Left ventricle myocardium inferior (tissue), 1 donor: ENCODE measurements around the gene STEAP3. TPM values are rescaled to one million over a fixed set of nuclear protein-coding genes. Genes with fewer than 3 reads are reported as not detected.

Experiments
- DNase-seq: peaks from one replicate; pipeline ENCODE4 v3.0.0-alpha.2; 2020
- H3K27ac ChIP-seq: fragments of 200-600 bp; replicated peaks from 2 replicates; pipeline ENCODE4 v1.8.0; 2021
- H3K27me3 ChIP-seq: fragments of 200-600 bp; 2 replicates; pipeline ENCODE4 v1.8.0; 2021; ENCODE audit warnings: low read depth
- H3K36me3 ChIP-seq: fragments of 200-600 bp; 2 replicates; pipeline ENCODE4 v1.8.0; 2021
- H3K4me1 ChIP-seq: fragments of 200-600 bp; 2 replicates; pipeline ENCODE4 v1.8.0; 2021
- H3K4me3 ChIP-seq: fragments of 200-600 bp; 2 replicates; pipeline ENCODE4 v1.8.0; 2021; ENCODE audit warnings: mild to moderate bottlenecking, moderate library complexity
- H3K9me3 ChIP-seq: fragments of 200-600 bp; replicated peaks from 2 replicates; pipeline ENCODE4 v1.8.0; 2021
- intact Hi-C: fragments of 100-400 bp; cut with micrococcal nuclease; formaldehyde crosslinking; loops from one replicate; pipeline ENCODE4 v1.11.0; 2022
- total RNA-seq: library from RNA; stranded (reverse); fragmentation: NEBNext Ultra II Directional; extraction: Animal tissue kit (Norgen Biotek cat#: 25700); gene quantifications from one replicate; pipeline ENCODE4 v1.2.1, GENCODE V29; 2021
- TF ChIP-seq, protein P1 (sequence below): fragments of 200-600 bp; IDR thresholded peaks from 2 replicates; pipeline ENCODE4 v1.8.0; 2021; ENCODE audit warnings: antibody characterized with exemption, mild to moderate bottlenecking, borderline replicate concordance
- donor health status: DM: no; HTN: yes; CAD: no; lungs with severe emphysema.

Gene STEAP3
- total RNA-seq, 1 donor from 2014 or later = 7.1 TPM

DNA sequence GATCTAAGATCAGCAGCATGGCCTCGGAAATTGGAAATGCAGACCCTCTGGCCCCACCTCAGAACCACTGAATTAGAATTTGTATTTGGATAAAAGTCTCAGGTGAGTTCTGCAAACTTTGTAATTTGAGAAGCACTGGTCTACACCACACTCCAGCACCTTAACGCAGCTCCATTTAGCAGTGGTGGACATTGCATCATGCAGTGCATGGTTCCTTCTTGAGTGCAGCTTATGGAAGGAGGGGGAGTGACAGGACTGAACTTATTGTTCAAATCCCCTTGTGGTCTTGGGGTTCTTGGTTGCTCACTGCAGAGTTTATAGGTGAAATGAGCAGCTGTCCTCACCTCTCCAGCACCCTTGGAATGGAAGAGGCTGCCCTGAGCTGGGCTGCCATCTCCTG lies 17.4 kb upstream of the STEAP3 start:
- H3K27ac ChIP-seq = no peak overlapping the region
- no peaks in the 10 kb centered on the region for H3K9me3 ChIP-seq
- peaks cover 31% of the 10 kb centered on the region for H3K27me3 ChIP-seq
- no peaks in the 10 kb centered on the region for H3K36me3 ChIP-seq
- no peak overlapping the region for H3K4me3 ChIP-seq
- TF ChIP-seq, protein P1, sequence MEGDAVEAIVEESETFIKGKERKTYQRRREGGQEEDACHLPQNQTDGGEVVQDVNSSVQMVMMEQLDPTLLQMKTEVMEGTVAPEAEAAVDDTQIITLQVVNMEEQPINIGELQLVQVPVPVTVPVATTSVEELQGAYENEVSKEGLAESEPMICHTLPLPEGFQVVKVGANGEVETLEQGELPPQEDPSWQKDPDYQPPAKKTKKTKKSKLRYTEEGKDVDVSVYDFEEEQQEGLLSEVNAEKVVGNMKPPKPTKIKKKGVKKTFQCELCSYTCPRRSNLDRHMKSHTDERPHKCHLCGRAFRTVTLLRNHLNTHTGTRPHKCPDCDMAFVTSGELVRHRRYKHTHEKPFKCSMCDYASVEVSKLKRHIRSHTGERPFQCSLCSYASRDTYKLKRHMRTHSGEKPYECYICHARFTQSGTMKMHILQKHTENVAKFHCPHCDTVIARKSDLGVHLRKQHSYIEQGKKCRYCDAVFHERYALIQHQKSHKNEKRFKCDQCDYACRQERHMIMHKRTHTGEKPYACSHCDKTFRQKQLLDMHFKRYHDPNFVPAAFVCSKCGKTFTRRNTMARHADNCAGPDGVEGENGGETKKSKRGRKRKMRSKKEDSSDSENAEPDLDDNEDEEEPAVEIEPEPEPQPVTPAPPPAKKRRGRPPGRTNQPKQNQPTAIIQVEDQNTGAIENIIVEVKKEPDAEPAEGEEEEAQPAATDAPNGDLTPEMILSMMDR = no peak
- no peaks in the 10 kb centered on the region for H3K4me1 ChIP-seq
- no peak for DNase-seq
- intact Hi-C loops = no loop called here

DNA sequence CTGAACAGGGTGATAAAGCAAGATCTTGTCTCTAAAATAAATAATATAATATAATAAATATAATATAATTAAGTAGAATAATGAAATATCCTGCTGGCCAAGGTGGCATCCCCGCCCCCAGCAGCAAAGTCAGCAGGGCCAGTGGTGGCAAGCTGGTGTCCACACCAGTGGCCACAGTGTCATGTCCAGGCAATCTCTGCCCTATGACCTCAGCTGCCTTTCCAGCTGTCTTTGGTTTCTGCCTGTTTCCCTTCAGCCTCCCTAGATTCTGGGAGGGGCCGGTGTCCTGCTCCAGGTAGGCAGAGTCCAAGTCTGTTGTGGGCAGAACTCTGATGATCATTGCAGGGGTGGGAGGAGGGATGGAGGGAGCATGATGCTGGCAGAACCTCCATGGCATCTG lies 16.2 kb upstream of the STEAP3 start:
- no peaks in the 10 kb centered on the region for H3K4me1 ChIP-seq
- DNase-seq = no peak
- no peak overlapping the region for H3K27ac ChIP-seq
- H3K4me3 ChIP-seq = no peak overlapping the region
- peaks cover 28% of the 10 kb centered on the region for H3K27me3 ChIP-seq
- H3K36me3 ChIP-seq = no peaks in the 10 kb centered on the region
- intact Hi-C loops = no loop called here
- H3K9me3 ChIP-seq = no peaks in the 10 kb centered on the region
- TF ChIP-seq, protein P1 = no peak

DNA sequence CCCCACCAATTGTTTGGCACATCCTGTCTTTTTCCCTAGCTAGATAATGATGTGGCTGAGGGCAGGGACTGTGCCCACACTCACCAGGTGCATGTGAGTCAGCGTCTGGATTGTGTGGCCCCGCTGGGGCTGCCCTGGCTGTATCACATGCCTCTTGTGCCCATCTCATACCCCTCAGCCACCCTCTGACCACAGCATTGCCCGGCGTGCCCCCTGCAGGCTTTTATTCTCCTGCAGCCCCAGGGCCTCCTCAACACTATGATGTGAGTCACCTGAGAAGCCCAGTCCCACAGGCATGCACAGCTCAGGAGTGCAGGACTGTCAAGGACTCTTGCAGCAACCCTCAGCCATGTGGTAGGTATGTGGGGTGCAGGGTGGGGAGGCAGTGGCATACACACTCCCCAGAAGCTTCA lies 14.8 kb upstream of the STEAP3 start:
- intact Hi-C loops = no loop called here
- H3K27me3 ChIP-seq = peaks cover 28% of the 10 kb centered on the region
- TF ChIP-seq, protein P1 = no peak
- H3K27ac ChIP-seq = no peak overlapping the region
- no peaks in the 10 kb centered on the region for H3K9me3 ChIP-seq
- no peaks in the 10 kb centered on the region for H3K4me1 ChIP-seq
- DNase-seq = no peak
- no peaks in the 10 kb centered on the region for H3K36me3 ChIP-seq
- no peak overlapping the region for H3K4me3 ChIP-seq

DNA sequence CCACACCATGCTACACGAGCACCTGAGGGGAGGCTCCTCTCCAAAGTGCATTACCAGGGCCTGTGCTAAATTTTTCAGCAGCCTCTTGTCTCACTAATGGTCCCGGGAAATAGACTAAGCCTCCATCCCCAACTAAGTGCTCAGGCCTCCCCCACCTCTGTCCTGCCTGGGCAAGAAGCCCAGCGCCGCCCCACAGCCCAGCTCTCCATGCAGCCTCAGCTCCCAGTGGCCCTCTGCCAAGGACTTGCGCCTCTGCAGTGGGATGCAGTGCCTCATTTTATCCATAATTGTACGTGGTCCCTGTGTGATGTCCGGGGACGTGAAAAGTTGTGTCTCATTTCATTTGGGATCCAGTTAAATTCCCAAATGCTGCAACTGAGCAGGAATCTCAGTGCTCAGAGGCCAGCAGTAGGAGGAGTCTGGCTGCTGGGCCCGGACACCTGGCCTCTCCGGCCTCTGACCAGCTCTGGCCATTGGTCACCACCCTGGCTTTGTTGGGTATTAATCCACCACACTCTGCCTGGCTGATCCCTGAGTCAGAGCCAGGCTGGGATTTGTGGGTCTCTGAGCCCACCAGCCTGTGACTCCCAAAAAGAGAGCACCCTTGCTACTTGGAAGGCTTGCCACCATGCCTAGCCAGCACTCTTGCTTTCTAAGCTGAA lies 11.4 kb upstream of the STEAP3 start:
- H3K9me3 ChIP-seq = no peaks in the 10 kb centered on the region
- DNase-seq = no peak
- H3K4me3 ChIP-seq = no peak overlapping the region
- H3K4me1 ChIP-seq = no peaks in the 10 kb centered on the region
- intact Hi-C loops = no loop called here
- TF ChIP-seq, protein P1 = no peak
- H3K36me3 ChIP-seq = no peaks in the 10 kb centered on the region
- H3K27ac ChIP-seq = no peak overlapping the region
- H3K27me3 ChIP-seq = peaks cover 21% of the 10 kb centered on the region

DNA sequence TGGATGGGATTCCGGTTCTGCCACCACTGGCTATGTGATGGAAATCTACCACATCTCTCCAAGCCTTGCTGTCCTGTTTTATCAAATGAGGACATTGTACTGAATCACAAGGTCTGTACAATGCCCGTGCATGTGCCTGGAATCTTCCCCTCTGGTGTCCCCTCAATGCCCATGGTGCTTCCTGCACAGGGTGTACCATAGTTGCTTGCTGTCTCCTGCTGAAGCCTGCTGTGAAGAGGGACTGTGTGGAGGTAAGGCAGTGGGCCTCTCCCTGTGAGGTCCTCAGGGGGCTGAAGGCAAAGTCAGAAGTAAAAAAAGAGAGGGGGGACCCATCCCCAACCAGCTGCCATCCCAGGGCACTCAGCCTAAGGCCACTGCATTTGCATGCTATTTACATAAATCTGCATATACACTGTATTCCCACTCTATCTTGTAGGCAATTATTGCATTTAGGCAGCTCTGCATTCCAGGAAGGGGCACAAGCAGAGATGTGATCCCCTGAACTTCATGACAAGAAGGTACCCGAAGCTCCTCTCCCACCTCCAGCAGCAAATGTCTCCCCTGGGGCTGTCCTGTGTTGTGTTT lies 9.1 kb upstream of the STEAP3 start:
- H3K36me3 ChIP-seq = no peaks in the 10 kb centered on the region
- H3K27me3 ChIP-seq = peaks cover 6% of the 10 kb centered on the region
- intact Hi-C loops = no loop called here

More for the DNA sequence above, 9.1 kb upstream of the STEAP3 start:
- Histone ChIP-seq H3K4me1 (peaks cover 7% of the 10 kb centered on the region), H3K27ac (no peak overlapping the region), H3K4me3 (no peak overlapping the region), H3K9me3 (no peaks in the 10 kb centered on the region)
- DNase-seq = no peak
- TF ChIP-seq, protein P1 = no peak
